Muscle layer of duodenum (tissue), 2 donors: ENCODE measurements around the gene HDDC3.
A peak's percentile ranks its signal among the peaks of the same experiment; 100 is the strongest.

Experiments used
- H3K27ac ChIP-seq: one replicate; pipeline ENCODE4 v1.7.0; 2013; ENCODE audit warnings: mild to moderate bottlenecking, low read length
- H3K27me3 ChIP-seq: one replicate; pipeline ENCODE4 v1.7.0; 2013; ENCODE audit warnings: low read depth, mild to moderate bottlenecking, control low read depth, low read length
- H3K36me3 ChIP-seq, 2 donors: one replicate each; pipeline ENCODE4 v1.7.0; 2013; ENCODE audit warnings: low read length in 2 of 2, control low read depth in 1 of 2, mild to moderate bottlenecking in 1 of 2; ENCODE audit not compliant: insufficient read depth in 2 of 2, control insufficient read depth in 1 of 2
- H3K4me1 ChIP-seq, 2 donors: one replicate each; pipeline ENCODE4 v1.7.0; 2013; ENCODE audit warnings: low read length in 2 of 2, mild to moderate bottlenecking in 2 of 2, control low read depth in 1 of 2, moderate library complexity in 1 of 2; ENCODE audit not compliant: insufficient read depth in 2 of 2, control insufficient read depth in 1 of 2
- H3K4me3 ChIP-seq, 2 donors: one replicate each; pipeline ENCODE4 v1.7.0; 2013; ENCODE audit warnings: low read length in 2 of 2, low read depth in 1 of 2, mild to moderate bottlenecking in 1 of 2
- H3K9me3 ChIP-seq, 2 donors: one replicate each; pipeline ENCODE4 v1.7.0; 2013; ENCODE audit warnings: low read length in 2 of 2, control low read depth in 1 of 2, mild to moderate bottlenecking in 1 of 2; ENCODE audit not compliant: control insufficient read depth in 1 of 2
- donor health status: healthy.

HDDC3 gene

DNA sequence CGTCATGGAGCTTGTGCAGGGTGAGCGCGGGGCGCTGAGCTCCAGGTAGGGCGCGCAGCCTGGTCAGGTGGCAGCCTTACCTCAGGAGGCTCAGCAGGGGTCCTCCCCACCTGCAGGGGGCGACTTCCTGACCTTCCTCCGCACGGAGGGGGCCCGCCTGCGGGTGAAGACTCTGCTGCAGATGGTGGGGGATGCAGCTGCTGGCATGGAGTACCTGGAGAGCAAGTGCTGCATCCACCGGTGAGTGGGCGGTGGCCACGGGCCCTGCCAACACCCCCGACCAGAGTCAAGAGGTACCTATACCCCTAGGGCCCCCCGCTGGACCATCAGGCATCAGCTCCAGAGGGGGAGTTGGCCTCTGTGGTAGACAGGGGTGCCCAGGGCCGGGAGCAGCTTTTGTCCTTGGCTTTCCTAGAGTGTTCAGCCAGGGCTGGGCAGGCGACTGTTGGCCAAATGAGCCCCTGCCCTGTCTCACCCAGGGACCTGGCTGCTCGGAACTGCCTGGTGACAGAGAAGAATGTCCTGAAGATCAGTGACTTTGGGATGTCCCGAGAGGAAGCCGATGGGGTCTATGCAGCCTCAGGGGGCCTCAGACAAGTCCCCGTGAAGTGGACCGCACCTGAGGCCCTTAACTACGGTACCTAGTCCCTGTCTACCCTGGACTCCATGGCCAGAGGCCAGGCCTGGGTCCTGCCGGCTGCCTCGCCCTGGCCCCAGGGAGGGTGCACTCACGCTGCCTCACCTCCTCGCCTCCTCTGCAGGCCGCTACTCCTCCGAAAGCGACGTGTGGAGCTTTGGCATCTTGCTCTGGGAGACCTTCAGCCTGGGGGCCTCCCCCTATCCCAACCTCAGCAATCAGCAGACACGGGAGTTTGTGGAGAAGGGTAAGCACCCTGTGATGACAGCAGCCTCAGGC, 38.9 kb downstream of the HDDC3 start:
- H3K4me3 ChIP-seq = no peak overlapping the region
- no peaks in the 10 kb centered on the region for H3K4me1 ChIP-seq
- H3K36me3 ChIP-seq = peaks cover 34 to 64% of the 10 kb centered on the region in 2 donors
- no peak overlapping the region for H3K27ac ChIP-seq
- no peaks in the 10 kb centered on the region for H3K9me3 ChIP-seq
- no peaks in the 10 kb centered on the region for H3K27me3 ChIP-seq

DNA sequence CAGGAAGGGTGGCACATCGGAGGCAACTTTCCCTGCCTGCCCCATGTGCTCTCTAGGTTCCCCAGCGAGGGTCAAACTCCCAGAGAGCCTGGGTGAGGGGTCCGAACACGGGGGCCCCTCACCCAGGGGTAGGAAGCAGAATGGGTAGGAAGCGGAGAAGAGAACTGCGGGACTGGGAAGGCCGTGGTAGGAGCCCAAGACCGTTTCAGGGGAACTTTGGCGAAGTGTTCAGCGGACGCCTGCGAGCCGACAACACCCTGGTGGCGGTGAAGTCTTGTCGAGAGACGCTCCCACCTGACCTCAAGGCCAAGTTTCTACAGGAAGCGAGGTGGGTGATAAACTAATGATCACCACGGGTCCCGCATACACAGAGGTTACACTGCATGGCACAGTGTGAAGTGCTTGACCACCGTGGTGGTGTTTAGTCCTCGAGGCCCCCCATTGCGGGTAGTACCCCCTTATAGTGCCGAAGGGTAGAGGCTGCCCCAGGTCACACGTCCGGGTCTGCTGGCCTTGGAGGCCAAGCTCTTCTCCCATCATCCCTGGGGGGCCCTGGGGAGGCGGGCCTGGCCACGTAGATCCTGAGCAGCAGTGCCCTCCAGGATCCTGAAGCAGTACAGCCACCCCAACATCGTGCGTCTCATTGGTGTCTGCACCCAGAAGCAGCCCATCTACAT, 39.7 kb downstream of the HDDC3 start:
- Histone ChIP-seq H3K4me3 (no peak overlapping the region), H3K27me3 (no peaks in the 10 kb centered on the region), H3K9me3 (no peaks in the 10 kb centered on the region), H3K27ac (no peak overlapping the region), H3K36me3 (peaks cover 34 to 72% of the 10 kb centered on the region in 2 donors), H3K4me1 (no peaks in the 10 kb centered on the region)

GRCh38 chr15:90892023-90892422, 40.3 kb downstream of the HDDC3 start:
- no peak overlapping the region for H3K27ac ChIP-seq
- no peaks in the 10 kb centered on the region for H3K4me1 ChIP-seq
- H3K36me3 ChIP-seq = peaks cover 34 to 78% of the 10 kb centered on the region in 2 donors

DNA sequence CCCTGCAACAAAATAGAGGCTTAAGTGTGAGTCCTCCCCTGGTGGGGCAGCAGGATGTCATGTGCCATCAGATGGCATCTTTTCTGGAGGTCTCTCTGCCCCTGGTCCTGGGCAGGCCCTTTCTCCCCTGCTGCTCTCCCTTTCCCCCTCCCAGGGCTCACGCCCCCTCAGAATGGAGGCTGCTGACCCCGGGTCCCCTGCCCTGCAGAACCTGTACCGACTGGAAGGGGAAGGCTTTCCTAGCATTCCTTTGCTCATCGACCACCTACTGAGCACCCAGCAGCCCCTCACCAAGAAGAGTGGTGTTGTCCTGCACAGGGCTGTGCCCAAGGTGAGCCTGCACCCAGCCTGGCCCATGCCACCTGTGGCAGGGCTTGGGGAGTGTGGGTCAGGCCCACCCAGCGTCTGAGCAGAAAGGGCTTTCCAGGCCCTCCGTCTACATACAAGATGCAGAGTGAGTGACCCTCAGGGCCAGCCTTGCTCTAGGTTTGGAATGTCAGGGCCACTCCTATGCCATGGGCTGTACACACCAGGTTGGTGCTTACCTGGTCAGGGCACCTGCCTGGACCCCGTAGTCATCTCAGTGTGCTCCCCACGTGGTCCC, 40.9 kb downstream of the HDDC3 start:
- peaks cover 0 to 1% of the 10 kb centered on the region in 2 donors for H3K4me1 ChIP-seq
- H3K27me3 ChIP-seq = no peaks in the 10 kb centered on the region
- H3K36me3 ChIP-seq = peaks cover 38 to 81% of the 10 kb centered on the region in 2 donors
- H3K27ac ChIP-seq = no peak overlapping the region
- H3K9me3 ChIP-seq = no peaks in the 10 kb centered on the region
- no peak overlapping the region for H3K4me3 ChIP-seq

More at GRCh38 chr15:90892023-90892422, 40.3 kb downstream of the HDDC3 start:
- Histone ChIP-seq H3K4me3 (no peak overlapping the region), H3K9me3 (no peaks in the 10 kb centered on the region), H3K27me3 (no peaks in the 10 kb centered on the region)

GRCh38 chr15:90890839-90891238, 41.5 kb downstream of the HDDC3 start:
- Histone ChIP-seq H3K36me3 (peaks cover 38 to 80% of the 10 kb centered on the region in 2 donors), H3K4me1 (peaks cover 0 to 7% of the 10 kb centered on the region in 2 donors), H3K27ac (no peak overlapping the region), H3K4me3 (no peak overlapping the region), H3K27me3 (no peaks in the 10 kb centered on the region), H3K9me3 (no peaks in the 10 kb centered on the region)

DNA sequence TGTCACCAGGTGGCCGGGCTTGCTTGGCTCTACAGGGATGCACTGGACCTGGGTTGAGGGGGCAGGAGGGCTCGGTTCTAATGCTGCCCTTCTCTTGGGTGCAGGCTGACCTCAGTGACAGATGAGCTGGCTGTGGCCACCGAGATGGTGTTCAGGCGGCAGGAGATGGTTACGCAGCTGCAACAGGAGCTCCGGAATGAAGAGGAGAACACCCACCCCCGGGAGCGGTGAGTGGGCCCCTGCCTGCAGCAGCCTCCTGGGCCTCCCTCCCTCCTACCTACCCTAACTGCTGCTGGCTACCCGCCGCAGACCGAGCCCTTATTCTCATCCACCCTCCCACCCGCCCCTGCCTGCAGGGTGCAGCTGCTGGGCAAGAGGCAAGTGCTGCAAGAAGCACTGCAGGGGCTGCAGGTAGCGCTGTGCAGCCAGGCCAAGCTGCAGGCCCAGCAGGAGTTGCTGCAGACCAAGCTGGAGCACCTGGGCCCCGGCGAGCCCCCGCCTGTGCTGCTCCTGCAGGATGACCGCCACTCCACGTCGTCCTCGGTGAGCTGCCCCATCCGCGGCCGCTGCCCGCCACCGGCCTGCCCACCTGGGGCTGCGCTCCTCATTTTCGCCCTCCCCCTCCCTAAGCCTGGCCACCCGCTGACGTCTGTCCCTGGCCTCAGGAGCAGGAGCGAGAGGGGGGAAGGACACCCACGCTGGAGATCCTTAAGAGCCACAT, 42.5 kb downstream of the HDDC3 start:
- H3K36me3 ChIP-seq = peaks cover 38 to 71% of the 10 kb centered on the region in 2 donors
- peaks cover 2 to 16% of the 10 kb centered on the region in 2 donors for H3K4me1 ChIP-seq

DNA sequence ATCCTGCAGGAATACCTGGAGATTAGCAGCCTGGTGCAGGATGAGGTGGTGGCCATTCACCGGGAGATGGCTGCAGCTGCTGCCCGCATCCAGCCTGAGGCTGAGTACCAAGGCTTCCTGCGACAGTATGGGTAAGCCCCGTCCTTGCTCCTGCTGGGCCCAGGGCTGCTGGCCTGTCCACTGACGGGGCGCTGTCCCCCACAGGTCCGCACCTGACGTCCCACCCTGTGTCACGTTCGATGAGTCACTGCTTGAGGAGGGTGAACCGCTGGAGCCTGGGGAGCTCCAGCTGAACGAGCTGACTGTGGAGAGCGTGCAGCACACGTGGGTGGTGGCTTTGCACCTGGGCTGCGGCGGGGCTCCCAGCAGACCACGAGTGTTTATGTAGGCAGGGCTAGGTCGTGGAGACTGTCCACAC, 43.0 kb downstream of the HDDC3 start:
- H3K27me3 ChIP-seq = no peaks in the 10 kb centered on the region
- H3K4me1 ChIP-seq = peaks cover 5 to 18% of the 10 kb centered on the region in 2 donors
- H3K36me3 ChIP-seq = peaks cover 38 to 69% of the 10 kb centered on the region in 2 donors
- H3K27ac ChIP-seq = no peak overlapping the region
- no peaks in the 10 kb centered on the region for H3K9me3 ChIP-seq
- H3K4me3 ChIP-seq = no peak overlapping the region

More for the DNA sequence above, 42.5 kb downstream of the HDDC3 start:
- Histone ChIP-seq H3K4me3 (no peak overlapping the region), H3K9me3 (no peaks in the 10 kb centered on the region), H3K27ac (no peak overlapping the region), H3K27me3 (no peaks in the 10 kb centered on the region)

DNA sequence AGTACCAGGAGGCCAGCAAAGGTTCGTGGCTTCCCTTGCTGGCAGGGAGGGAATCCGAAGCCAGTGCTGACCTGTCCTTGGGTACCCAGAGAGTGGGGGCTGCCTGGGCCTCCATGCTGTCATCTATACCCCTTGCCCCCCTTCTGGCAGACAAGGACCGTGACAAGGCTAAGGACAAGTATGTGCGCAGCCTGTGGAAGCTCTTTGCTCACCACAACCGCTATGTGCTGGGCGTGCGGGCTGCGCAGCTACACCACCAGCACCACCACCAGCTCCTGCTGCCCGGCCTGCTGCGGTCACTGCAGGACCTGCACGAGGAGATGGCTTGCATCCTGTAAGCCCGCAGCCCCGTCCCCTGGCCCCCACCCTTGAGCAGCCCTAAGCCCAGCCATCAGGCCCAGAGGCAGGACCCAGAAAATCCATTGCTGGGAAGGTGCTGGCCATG, 45.3 kb downstream of the HDDC3 start:
- Histone ChIP-seq H3K36me3 (peaks cover 20 to 52% of the 10 kb centered on the region in 2 donors), H3K27me3 (no peaks in the 10 kb centered on the region), H3K4me3 (no peak overlapping the region), H3K4me1 (peaks cover 10 to 26% of the 10 kb centered on the region in 2 donors), H3K9me3 (no peaks in the 10 kb centered on the region), H3K27ac (no peak overlapping the region)

GRCh38 chr15:90886291-90886614, 46.1 kb downstream of the HDDC3 start:
- peak overlapping the region; percentile 57 to 68 for H3K4me3 ChIP-seq
- H3K4me1 ChIP-seq = peaks cover 10 to 26% of the 10 kb centered on the region in 2 donors
- peaks cover 19 to 52% of the 10 kb centered on the region in 2 donors for H3K36me3 ChIP-seq

DNA sequence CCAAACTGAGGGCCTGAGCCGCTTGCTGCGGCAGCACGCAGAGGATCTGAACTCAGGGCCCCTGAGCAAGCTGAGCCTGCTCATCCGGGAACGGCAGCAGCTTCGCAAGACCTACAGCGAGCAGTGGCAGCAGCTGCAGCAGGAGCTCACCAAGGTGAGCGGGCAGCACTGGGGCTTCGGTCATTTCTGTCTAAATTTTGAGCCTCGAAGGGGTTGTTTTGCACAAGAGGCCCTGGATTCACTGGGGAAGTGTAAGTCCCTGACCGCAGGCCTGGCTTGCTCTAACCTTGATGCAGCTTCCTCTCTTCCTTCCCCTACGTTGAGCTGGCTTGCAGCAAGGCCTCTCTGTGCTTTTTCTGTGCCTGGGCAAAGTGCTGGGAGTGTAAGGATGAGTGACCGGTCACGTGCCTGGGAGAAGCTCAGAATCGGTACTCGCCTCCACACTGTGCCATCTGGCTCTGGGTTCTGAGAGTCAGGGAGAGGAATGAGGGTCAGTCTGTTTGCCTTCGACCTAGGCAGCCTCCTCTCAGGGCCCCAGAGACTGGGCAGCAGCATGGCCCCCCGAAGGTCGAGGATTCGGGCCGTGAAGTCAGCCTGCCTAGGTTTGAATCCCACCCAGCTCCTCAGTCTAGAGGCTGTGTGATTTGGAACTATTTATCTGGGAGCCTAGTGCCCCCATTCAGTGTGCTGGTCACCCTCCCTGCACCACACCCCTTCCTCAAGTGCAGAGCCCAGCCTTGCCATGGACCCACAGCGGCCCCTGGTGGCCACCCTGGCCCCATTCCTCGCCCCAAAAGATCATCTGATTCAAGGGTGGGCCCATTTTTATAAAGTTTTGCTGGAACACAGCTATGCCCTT, 46.7 kb downstream of the HDDC3 start:
- Histone ChIP-seq H3K36me3 (peaks cover 16 to 52% of the 10 kb centered on the region in 2 donors), H3K9me3 (no peaks in the 10 kb centered on the region), H3K27ac (peak overlapping the region; percentile 87), H3K27me3 (no peaks in the 10 kb centered on the region), H3K4me3 (peak overlapping the region; percentile 57 to 68), H3K4me1 (peaks cover 10 to 26% of the 10 kb centered on the region in 2 donors)

More at GRCh38 chr15:90886291-90886614, 46.1 kb downstream of the HDDC3 start:
- H3K27ac ChIP-seq = peak overlapping the region; percentile 87
- H3K9me3 ChIP-seq = no peaks in the 10 kb centered on the region
- H3K27me3 ChIP-seq = no peaks in the 10 kb centered on the region
